NCI-H524 treated with DMSO at 0.1 percent for 48 hours (cell line): ENCODE measurements around the gene ICA1L.
"Not testable (repeated sequence)": the region's sequence is repeated elsewhere in the genome, so short reads cannot be mapped to it uniquely, and the experiment has no call there.

ENCODE experiments used
- DNase-seq: peaks from one replicate; lab custom pipeline; 2025; lab: John Stamatoyannopoulos, UW

The ICA1L gene

GRCh38 chr2:202847693-202848524 lies 23.7 kb downstream of the ICA1L start:
- no peak for DNase-seq

GRCh38 chr2:202844656-202845055 lies 26.9 kb downstream of the ICA1L start:
- no peak for DNase-seq

GRCh38 chr2:202842690-202843089 lies 28.9 kb downstream of the ICA1L start:
- DNase-seq = no peak

- DNase-seq = no peak
These were observed 30.3 kb downstream of the ICA1L start for GRCh38 chr2:202841090-202841867.

- DNase-seq = peak; percentile 24
These were observed 40.0 kb downstream of the ICA1L start for GRCh38 chr2:202831242-202832220.

GRCh38 chr2:202824901-202825300 lies 46.7 kb downstream of the ICA1L start:
- DNase-seq = no peak

- DNase-seq = no peak
These were observed 49.2 kb downstream of the ICA1L start for GRCh38 chr2:202822411-202822810.

- no peak for DNase-seq
These were observed 50.1 kb downstream of the ICA1L start for GRCh38 chr2:202821206-202822160.

- DNase-seq = no peak
These were observed 53.2 kb downstream of the ICA1L start for GRCh38 chr2:202818321-202818720.

- DNase-seq = no peak
These were observed 53.8 kb downstream of the ICA1L start for GRCh38 chr2:202817771-202818170.

- DNase-seq = no peak
These were observed 55.8 kb downstream of the ICA1L start for GRCh38 chr2:202815548-202816360.

- DNase-seq = no peak
These were observed 57.3 kb downstream of the ICA1L start for GRCh38 chr2:202814226-202814625.

GRCh38 chr2:202813387-202813786 lies 58.2 kb downstream of the ICA1L start:
- DNase-seq = no peak

GRCh38 chr2:202808754-202809153 lies 62.8 kb downstream of the ICA1L start:
- no peak for DNase-seq

- DNase-seq = not testable (repeated sequence)
These were observed 64.0 kb downstream of the ICA1L start for GRCh38 chr2:202807431-202808138.

- DNase-seq = not testable (repeated sequence)
These were observed 65.7 kb downstream of the ICA1L start for GRCh38 chr2:202805911-202806310.

- no peak for DNase-seq
These were observed 73.6 kb downstream of the ICA1L start for GRCh38 chr2:202797944-202798343.

- DNase-seq = no peak
These were observed 80.9 kb downstream of the ICA1L start for GRCh38 chr2:202790676-202791075.

- no peak for DNase-seq
These were observed 84.7 kb downstream of the ICA1L start for GRCh38 chr2:202786842-202787241.
